HEK293 (cell line): ENCODE data around the gene BEND3.

Experiments
- CTCF ChIA-PET: fragments of 350-600 bp; formaldehyde crosslinking; extraction: SDS; loops from one replicate; lab custom pipeline; 2021; ENCODE audit warnings: antibody characterized with exemption; lab: Yijun Ruan, JAX
- POLR2A ChIA-PET: fragments of 300-600 bp; formaldehyde crosslinking; extraction: SDS; loops from one replicate; lab custom pipeline; 2020; ENCODE audit warnings: antibody characterized with exemption, inconsistent platforms; lab: Yijun Ruan, JAX
- H3K27ac ChIP-seq: fragments of 200-500 bp; sonication (Bioruptor generic); 2 replicates; pipeline ENCODE4 v1.5.1; 2014; ENCODE audit warnings: low read depth, low read length, control low read depth, inconsistent platforms; ENCODE audit errors: extremely low read depth
- H3K36me3 ChIP-seq, 2 experiments: fragments of 200-500 bp in 1 of 2; sonication (Bioruptor generic) in 1 of 2; 1 replicate in 1 of 2; 2 replicates in 1 of 2; pipeline ENCODE4 v1.5.1; 2014 to 2017; ENCODE audit warnings: inconsistent platforms in 2 of 2, low read length in 2 of 2; ENCODE audit not compliant: control insufficient read depth in 2 of 2, insufficient read depth in 1 of 2
- H3K4me1 ChIP-seq: fragments of 200-500 bp; sonication (Bioruptor generic); 2 replicates; pipeline ENCODE4 v1.5.1; 2014; ENCODE audit warnings: mild to moderate bottlenecking, low read length, inconsistent platforms; ENCODE audit not compliant: control insufficient read depth, insufficient read depth
- H3K4me3 ChIP-seq: 2 replicates; pipeline ENCODE4 v1.5.1; 2011; ENCODE audit warnings: low read depth, mild to moderate bottlenecking, control low read depth, low read length, moderate library complexity
- H3K9me3 ChIP-seq: fragments of 200-500 bp; sonication (Bioruptor generic); 2 replicates; pipeline ENCODE4 v1.5.1; 2014; ENCODE audit warnings: low read depth, low read length, inconsistent platforms; ENCODE audit not compliant: control insufficient read depth, insufficient read depth
- PATZ1 ChIP-seq: fragments of 450-650 bp; formaldehyde crosslinking; IDR thresholded peaks from 2 replicates; pipeline ENCODE4 v1.5.1; 2016; ENCODE audit warnings: missing biosample characterization, missing genetic modification characterization
- WT1 ChIP-seq: fragments of 450-650 bp; formaldehyde crosslinking; IDR thresholded peaks from 2 replicates; pipeline ENCODE4 v1.5.1; 2016; ENCODE audit warnings: missing biosample characterization, missing genetic modification characterization
- ZBTB7A ChIP-seq: fragments of 450-650 bp; formaldehyde crosslinking; IDR thresholded peaks from 2 replicates; pipeline ENCODE4 v1.5.1; 2016; ENCODE audit warnings: low read depth, missing biosample characterization, missing genetic modification characterization
- ZFP3 ChIP-seq: fragments of 450-650 bp; formaldehyde crosslinking; IDR thresholded peaks from 2 replicates; pipeline ENCODE4 v1.5.1; 2016; ENCODE audit warnings: low read depth, missing biosample characterization, missing genetic modification characterization
- ZIC2 ChIP-seq: fragments of 450-650 bp; formaldehyde crosslinking; IDR thresholded peaks from 2 replicates; pipeline ENCODE4 v1.5.1; 2016; ENCODE audit warnings: missing biosample characterization, missing genetic modification characterization
- ZNF146 ChIP-seq: fragments of 450-650 bp; formaldehyde crosslinking; IDR thresholded peaks from 2 replicates; pipeline ENCODE4 v1.5.1; 2016; ENCODE audit warnings: missing biosample characterization, missing genetic modification characterization
- ZNF544 ChIP-seq: fragments of 450-650 bp; formaldehyde crosslinking; IDR thresholded peaks from 2 replicates; pipeline ENCODE4 v1.5.0; 2017; ENCODE audit warnings: missing biosample characterization, missing genetic modification characterization
- ZNF555 ChIP-seq: fragments of 450-650 bp; formaldehyde crosslinking; conservative IDR thresholded peaks from 2 replicates; pipeline ENCODE4 v1.5.1; 2017; ENCODE audit warnings: missing biosample characterization, mild to moderate bottlenecking, missing genetic modification characterization, inconsistent platforms
- ZNF837 ChIP-seq: fragments of 450-650 bp; formaldehyde crosslinking; IDR thresholded peaks from 2 replicates; pipeline ENCODE4 v1.5.1; 2016; ENCODE audit warnings: missing biosample characterization, missing genetic modification characterization
- ZSCAN4 ChIP-seq: fragments of 450-650 bp; formaldehyde crosslinking; IDR thresholded peaks from 2 replicates; pipeline ENCODE4 v1.5.1; 2017; ENCODE audit warnings: missing biosample characterization, missing genetic modification characterization
- TF ChIP-seq, protein P1 (sequence below): fragments of 450-650 bp; formaldehyde crosslinking; IDR thresholded peaks from 2 replicates; pipeline ENCODE4 v1.5.1; 2016; ENCODE audit warnings: missing biosample characterization, missing genetic modification characterization
- TF ChIP-seq, protein P2 (sequence below): fragments of 450-650 bp; formaldehyde crosslinking; IDR thresholded peaks from 2 replicates; pipeline ENCODE4 v1.5.1; 2017; ENCODE audit warnings: missing biosample characterization, missing genetic modification characterization

BEND3 gene

DNA sequence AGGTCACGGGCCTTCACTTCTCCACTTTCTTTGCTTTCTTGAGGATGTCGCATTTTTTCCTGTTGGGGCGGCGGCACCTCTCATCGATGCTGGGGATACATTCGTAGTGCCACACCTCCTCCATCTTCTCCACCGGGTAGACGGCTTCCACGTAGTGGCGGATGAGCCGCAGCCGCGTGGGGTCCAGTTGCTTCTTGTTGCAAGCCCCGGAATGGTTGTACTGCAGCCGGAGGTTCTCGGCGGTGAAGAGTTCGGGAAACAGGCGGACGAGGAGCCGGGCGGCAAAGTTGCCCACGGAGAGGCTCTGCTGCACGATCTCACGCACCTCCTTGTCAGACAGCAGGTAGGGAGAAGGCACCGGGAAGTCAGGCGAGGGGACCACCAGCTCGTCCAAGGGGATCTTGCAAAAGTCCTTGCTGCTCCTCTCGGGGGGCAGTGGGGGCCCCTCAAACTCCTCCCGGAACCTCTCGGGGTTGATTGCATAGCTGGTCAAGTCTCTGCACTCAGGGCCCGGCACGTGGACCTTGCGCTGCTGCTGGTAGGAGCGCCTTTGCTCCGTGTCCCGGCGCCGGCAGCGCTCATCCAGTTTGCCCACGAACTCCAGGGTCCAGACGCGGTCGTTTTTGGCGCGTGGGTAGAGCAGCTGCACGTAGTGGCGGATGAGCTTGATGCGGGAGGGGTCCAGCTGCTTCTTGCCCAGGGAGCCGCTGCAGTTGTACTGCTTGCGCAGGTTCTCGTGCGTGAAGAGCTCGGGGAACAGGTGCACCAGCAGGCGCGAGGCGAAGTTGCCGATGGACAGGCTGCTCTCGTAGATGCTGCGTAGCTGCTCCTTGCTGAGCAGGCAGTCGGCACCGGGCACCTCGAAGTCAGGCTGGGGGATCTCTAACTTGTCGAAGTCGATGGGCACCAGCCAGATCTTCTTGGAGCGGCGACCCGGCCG lies 46.4 kb downstream of the BEND3 start:
- Histone ChIP-seq H3K4me1 (no peaks in the 10 kb centered on the region), H3K27ac (no peak overlapping the region), H3K4me3 (no peak overlapping the region), H3K9me3 (no peaks in the 10 kb centered on the region), H3K36me3 (peaks cover 0 to 39% of the 10 kb centered on the region in 2 experiments; a peak in 2 of 3 replicates)
- ChIA-PET CTCF (interaction anchor here (0.6 kb wide), 1 partner anchor 392 kb away, joined by 3 read pairs; no protein-coding TSS in a partner anchor), POLR2A (interaction anchor here (0.6 kb wide), 1 partner anchor 33 kb away, joined by 8 read pairs; no protein-coding TSS in a partner anchor)
- TF ChIP-seq ZNF555 (tag by site-specific recombination) (no peak), PATZ1 (tag by site-specific recombination) (no peak), ZFP3 (tag by site-specific recombination) (no peak), ZNF544 (tag by site-specific recombination) (no peak), WT1 (tag by site-specific recombination) (no peak), ZNF146 (tag by site-specific recombination) (no peak), ZBTB7A (tag by site-specific recombination) (no peak), ZSCAN4 (tag by site-specific recombination) (no peak)
- TF ChIP-seq, protein P1, sequence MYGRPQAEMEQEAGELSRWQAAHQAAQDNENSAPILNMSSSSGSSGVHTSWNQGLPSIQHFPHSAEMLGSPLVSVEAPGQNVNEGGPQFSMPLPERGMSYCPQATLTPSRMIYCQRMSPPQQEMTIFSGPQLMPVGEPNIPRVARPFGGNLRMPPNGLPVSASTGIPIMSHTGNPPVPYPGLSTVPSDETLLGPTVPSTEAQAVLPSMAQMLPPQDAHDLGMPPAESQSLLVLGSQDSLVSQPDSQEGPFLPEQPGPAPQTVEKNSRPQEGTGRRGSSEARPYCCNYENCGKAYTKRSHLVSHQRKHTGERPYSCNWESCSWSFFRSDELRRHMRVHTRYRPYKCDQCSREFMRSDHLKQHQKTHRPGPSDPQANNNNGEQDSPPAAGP, result no peak

GRCh38 chr6:107066697-107067659 lies 48.3 kb downstream of the BEND3 start:
- TF ChIP-seq, protein P2, sequence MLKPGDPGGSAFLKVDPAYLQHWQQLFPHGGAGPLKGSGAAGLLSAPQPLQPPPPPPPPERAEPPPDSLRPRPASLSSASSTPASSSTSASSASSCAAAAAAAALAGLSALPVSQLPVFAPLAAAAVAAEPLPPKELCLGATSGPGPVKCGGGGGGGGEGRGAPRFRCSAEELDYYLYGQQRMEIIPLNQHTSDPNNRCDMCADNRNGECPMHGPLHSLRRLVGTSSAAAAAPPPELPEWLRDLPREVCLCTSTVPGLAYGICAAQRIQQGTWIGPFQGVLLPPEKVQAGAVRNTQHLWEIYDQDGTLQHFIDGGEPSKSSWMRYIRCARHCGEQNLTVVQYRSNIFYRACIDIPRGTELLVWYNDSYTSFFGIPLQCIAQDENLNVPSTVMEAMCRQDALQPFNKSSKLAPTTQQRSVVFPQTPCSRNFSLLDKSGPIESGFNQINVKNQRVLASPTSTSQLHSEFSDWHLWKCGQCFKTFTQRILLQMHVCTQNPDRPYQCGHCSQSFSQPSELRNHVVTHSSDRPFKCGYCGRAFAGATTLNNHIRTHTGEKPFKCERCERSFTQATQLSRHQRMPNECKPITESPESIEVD, result peak; percentile 67
- TF ChIP-seq PATZ1 (tag by site-specific recombination) (no peak), ZIC2 (tag by site-specific recombination) (peak; percentile 48), ZNF544 (tag by site-specific recombination) (no peak), ZNF837 (tag by site-specific recombination) (no peak)
- TF ChIP-seq, all 188 proteins: peak for 2
- no peaks in the 10 kb centered on the region for H3K9me3 ChIP-seq
- H3K4me1 ChIP-seq, result no peaks in the 10 kb centered on the region
- H3K4me3 ChIP-seq, result no peak overlapping the region
- POLR2A ChIA-PET, result no interaction called here
- CTCF ChIA-PET, result interaction anchor here (0.5 kb wide), 1 partner anchor 272 kb away, joined by 6 read pairs; no protein-coding TSS in a partner anchor
- H3K27ac ChIP-seq, result no peak overlapping the region
- peaks cover 0 to 39% of the 10 kb centered on the region in 2 experiments; a peak in 1 of 3 replicates for H3K36me3 ChIP-seq
